Neural cell (in vitro differentiated cells): ENCODE data around the gene BABAM2. TPM values are rescaled to one million over a fixed set of nuclear protein-coding genes. Genes with fewer than 3 reads are reported as not detected.

Experiments
- H2AFZ ChIP-seq: fragments of 200-600, 300-800 bp; sonication (generic), shearing (Covaris generic); 2 replicates; pipeline ENCODE4 v1.6.0; 2014; ENCODE audit warnings: low read depth, mild to moderate bottlenecking, antibody characterized with exemption, low read length, moderate library complexity
- H3F3A ChIP-seq: fragments of 200-600 bp; shearing (Covaris generic); 2 replicates; pipeline ENCODE4 v1.6.1; 2016; ENCODE audit warnings: mild to moderate bottlenecking, moderate library complexity, mixed read lengths, antibody characterized with exemption, low read length; ENCODE audit not compliant: insufficient read depth, poor library complexity, severe bottlenecking
- H3K27ac ChIP-seq: fragments of 200-600, 300-800 bp; sonication (generic), shearing (Covaris generic); 2 replicates; pipeline ENCODE4 v1.5.1; 2014; ENCODE audit warnings: mild to moderate bottlenecking, low read length, moderate library complexity
- H3K27me3 ChIP-seq: fragments of 300-800, 200-600 bp; sonication (generic), shearing (Covaris generic); 2 replicates; pipeline ENCODE4 v1.6.0; 2014; ENCODE audit warnings: mild to moderate bottlenecking, low read depth, low read length, moderate library complexity; ENCODE audit not compliant: insufficient read depth
- H3K36me3 ChIP-seq: fragments of 300-800, 200-600 bp; sonication (generic), shearing (Covaris generic); 2 replicates; pipeline ENCODE4 v1.5.1; 2014; ENCODE audit warnings: mild to moderate bottlenecking, antibody characterized with exemption, low read length, moderate library complexity; ENCODE audit not compliant: insufficient read depth
- H3K4me2 ChIP-seq: fragments of 300-800, 200-600 bp; sonication (generic), shearing (Covaris generic); 2 replicates; pipeline ENCODE4 v1.6.0; 2014; ENCODE audit warnings: mild to moderate bottlenecking, low read length
- H3K4me3 ChIP-seq: fragments of 300-800, 200-600 bp; sonication (generic), shearing (Covaris generic); 2 replicates; pipeline ENCODE4 v1.5.1; 2014; ENCODE audit warnings: mild to moderate bottlenecking, low read length, moderate library complexity
- H3K79me2 ChIP-seq: fragments of 200-600 bp; shearing (Covaris generic); replicated peaks from 2 replicates; pipeline ENCODE4 v1.6.0; 2014; ENCODE audit warnings: mild to moderate bottlenecking, low read length, moderate library complexity; ENCODE audit not compliant: insufficient read depth
- H3K9ac ChIP-seq: fragments of 300-800, 200-600 bp; sonication (generic), shearing (Covaris generic); 2 replicates; pipeline ENCODE4 v1.6.1; 2016; ENCODE audit warnings: mild to moderate bottlenecking, low read length, mixed read lengths
- H3K9me2 ChIP-seq: fragments of 200-600 bp; shearing (Covaris generic); 2 replicates; pipeline ENCODE4 v1.6.1; 2016; ENCODE audit warnings: mild to moderate bottlenecking, low read length, mixed read lengths; ENCODE audit not compliant: insufficient read depth
- H3K9me3 ChIP-seq: fragments of 200-600, 300-800 bp; sonication (generic), shearing (Covaris generic); 2 replicates; pipeline ENCODE4 v1.6.1; 2016; ENCODE audit warnings: mild to moderate bottlenecking, mixed run types, low read length, moderate library complexity, mixed read lengths
- H4K20me1 ChIP-seq: fragments of 200-600 bp; shearing (Covaris generic); 2 replicates; pipeline ENCODE4 v1.6.1; 2016; ENCODE audit warnings: mild to moderate bottlenecking, mixed run types; ENCODE audit not compliant: insufficient read depth
- CTCF ChIP-seq: fragments of 450-650 bp; IDR thresholded peaks from 2 replicates; pipeline ENCODE4 v1.5.1; 2014; ENCODE audit warnings: antibody characterized with exemption, mild to moderate bottlenecking, moderate library complexity; ENCODE audit not compliant: poor library complexity, severe bottlenecking
- EP300 ChIP-seq: fragments of 450-650 bp; conservative IDR thresholded peaks from 2 replicates; pipeline ENCODE4 v1.6.1; 2014; ENCODE audit warnings: antibody characterized with exemption, mild to moderate bottlenecking, moderate library complexity; ENCODE audit not compliant: poor library complexity, severe bottlenecking
- EZH2 ChIP-seq: fragments of 200-600, 300-800 bp; shearing (Covaris generic), sonication (generic); IDR thresholded peaks from 2 replicates; pipeline ENCODE4 v1.6.1; 2014; ENCODE audit warnings: antibody characterized with exemption, low read length, borderline replicate concordance, mild to moderate bottlenecking; ENCODE audit not compliant: insufficient read depth, poor library complexity, severe bottlenecking
- MXI1 ChIP-seq: fragments of 450-650 bp; conservative IDR thresholded peaks from 2 replicates; pipeline ENCODE4 v1.6.1; 2014; ENCODE audit warnings: antibody characterized with exemption, mild to moderate bottlenecking; ENCODE audit not compliant: poor library complexity, severe bottlenecking
- POLR2AphosphoS5 ChIP-seq: IDR thresholded peaks from 2 replicates; pipeline ENCODE4 v1.6.1; 2012
- RAD21 ChIP-seq: fragments of 450-650 bp; conservative IDR thresholded peaks from 2 replicates; pipeline ENCODE4 v1.6.1; 2014; ENCODE audit warnings: antibody characterized with exemption, mild to moderate bottlenecking, moderate library complexity
- REST ChIP-seq: IDR thresholded peaks from 2 replicates; pipeline ENCODE4 v1.6.1; 2012; ENCODE audit warnings: borderline replicate concordance
- SMC3 ChIP-seq: fragments of 450-650 bp; conservative IDR thresholded peaks from 2 replicates; pipeline ENCODE4 v1.6.1; 2014; ENCODE audit warnings: antibody characterized with exemption, mild to moderate bottlenecking, moderate library complexity; ENCODE audit not compliant: poor library complexity
- TAF1 ChIP-seq: IDR thresholded peaks from 2 replicates; pipeline ENCODE4 v1.6.1; 2012; ENCODE audit warnings: low read depth
- polyA plus RNA-seq: library from polyadenylated mRNA; depleted of rRNA; stranded (reverse); fragments of >200 nt; gene quantifications from 2 replicates; pipeline ENCODE4 v1.2.3, GENCODE V29; 2014

Gene BABAM2
- polyA plus RNA-seq, 1 donor from 2014 or later, result 15.3 TPM

DNA sequence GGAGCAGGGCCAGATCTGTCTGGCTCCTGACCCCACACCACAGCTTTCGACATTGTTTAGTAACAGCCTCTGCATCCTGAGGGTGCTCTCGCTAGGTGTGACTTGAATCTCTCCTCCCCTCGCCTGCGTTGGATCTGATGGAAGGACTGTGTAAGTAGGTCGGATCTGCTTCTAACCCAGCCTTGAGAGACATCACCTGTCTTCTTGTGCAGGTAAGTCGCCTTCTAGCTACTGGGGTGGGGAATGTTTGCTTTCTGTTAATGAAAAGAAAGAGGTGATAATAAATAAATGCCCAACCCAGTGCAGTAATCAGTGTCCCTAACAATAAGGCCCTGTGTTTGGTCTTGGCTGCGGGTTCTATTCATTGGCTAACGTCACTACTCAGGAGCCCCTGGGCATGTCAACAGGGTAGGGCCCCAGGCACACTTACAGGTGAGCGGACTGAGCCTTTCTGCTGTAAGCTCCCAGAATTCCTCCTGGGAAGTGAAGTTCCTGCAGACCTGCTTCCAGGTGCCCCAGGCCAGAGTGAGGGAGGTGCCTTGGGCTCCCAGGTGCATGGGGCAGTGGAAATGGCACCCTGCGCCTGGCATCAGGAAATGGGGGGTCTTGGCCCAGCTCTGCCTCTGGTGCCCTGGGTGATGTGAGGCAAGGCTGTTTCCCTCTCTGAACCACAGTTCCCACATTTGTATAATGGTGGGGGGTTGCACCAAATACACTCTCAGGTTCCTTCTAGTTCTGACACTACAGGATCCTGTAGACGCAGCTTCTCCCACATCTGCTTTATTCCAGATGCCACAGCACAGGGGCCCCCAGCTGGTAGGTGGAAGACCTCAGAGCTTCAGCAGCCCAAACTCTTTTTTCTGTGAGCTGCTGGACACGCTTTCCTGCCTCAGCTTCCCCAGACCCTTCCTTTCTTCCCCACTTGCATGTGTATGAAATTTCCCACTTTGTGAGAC, 491.0 kb downstream of the BABAM2 start:
- no peaks in the 10 kb centered on the region for H3K9me2 ChIP-seq
- no peaks in the 10 kb centered on the region for H3K27me3 ChIP-seq
- TF ChIP-seq RAD21, result no peak
- no peak for TF ChIP-seq SMC3
- TF ChIP-seq CTCF, result no peak
- no peak for TF ChIP-seq EZH2
- no peak for TF ChIP-seq MXI1
- TF ChIP-seq TAF1, result no peak
- no peak for TF ChIP-seq REST
- TF ChIP-seq EP300, result no peak
- TF ChIP-seq POLR2AphosphoS5, result no peak
- no peak overlapping the region for H2AFZ ChIP-seq
- no peak overlapping the region for H3K4me3 ChIP-seq
- no peaks in the 10 kb centered on the region for H3K36me3 ChIP-seq
- H3K4me2 ChIP-seq, result no peak overlapping the region
- no peak overlapping the region for H3K9ac ChIP-seq
- no peaks in the 10 kb centered on the region for H3F3A ChIP-seq
- no peaks in the 10 kb centered on the region for H4K20me1 ChIP-seq
- H3K79me2 ChIP-seq, result no peaks in the 10 kb centered on the region
- H3K9me3 ChIP-seq, result no peaks in the 10 kb centered on the region
- H3K27ac ChIP-seq, result no peak overlapping the region

DNA sequence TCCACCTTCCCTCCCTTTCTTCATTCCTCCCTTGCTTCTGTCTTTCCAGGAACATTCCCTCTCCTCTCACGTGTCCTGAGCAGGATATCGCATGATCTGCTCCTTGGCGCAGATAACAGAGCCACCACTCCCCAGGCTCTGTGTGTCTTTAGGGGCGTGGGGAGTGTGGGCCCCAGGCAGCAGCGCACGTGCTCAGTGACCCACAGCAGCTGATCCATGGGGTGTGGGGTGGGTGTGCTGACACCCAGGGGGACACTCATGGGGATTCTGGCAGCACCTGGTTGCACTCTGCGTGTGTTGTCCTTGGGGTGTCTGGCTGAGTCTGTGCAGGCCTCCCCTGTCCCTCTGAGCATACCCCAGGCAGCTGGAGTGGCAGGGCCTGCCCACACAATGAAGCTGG, 492.2 kb downstream of the BABAM2 start:
- Histone ChIP-seq H3K4me3 (no peak overlapping the region), H2AFZ (no peak overlapping the region), H3K27me3 (no peaks in the 10 kb centered on the region), H3K79me2 (no peaks in the 10 kb centered on the region), H3K36me3 (no peaks in the 10 kb centered on the region), H3K4me2 (no peak overlapping the region), H3K27ac (no peak overlapping the region), H3K9me2 (no peaks in the 10 kb centered on the region), H3K9ac (no peak overlapping the region), H3K9me3 (no peaks in the 10 kb centered on the region), H4K20me1 (no peaks in the 10 kb centered on the region), H3F3A (no peaks in the 10 kb centered on the region)
- TF ChIP-seq POLR2AphosphoS5 (no peak), CTCF (no peak), MXI1 (no peak), EP300 (no peak), TAF1 (no peak), SMC3 (no peak), EZH2 (no peak), REST (no peak), RAD21 (no peak)
